ENCODE data around the gene PLCD3.
"Not testable (repeated sequence)": the region's sequence is repeated elsewhere in the genome, so short reads cannot be mapped to it uniquely, and the experiment has no call there.

Gene PLCD3

GRCh38 chr17:45131616-45132319 is 547 bp downstream of the PLCD3 start:
- DNase-seq = peak; percentile 34

DNA sequence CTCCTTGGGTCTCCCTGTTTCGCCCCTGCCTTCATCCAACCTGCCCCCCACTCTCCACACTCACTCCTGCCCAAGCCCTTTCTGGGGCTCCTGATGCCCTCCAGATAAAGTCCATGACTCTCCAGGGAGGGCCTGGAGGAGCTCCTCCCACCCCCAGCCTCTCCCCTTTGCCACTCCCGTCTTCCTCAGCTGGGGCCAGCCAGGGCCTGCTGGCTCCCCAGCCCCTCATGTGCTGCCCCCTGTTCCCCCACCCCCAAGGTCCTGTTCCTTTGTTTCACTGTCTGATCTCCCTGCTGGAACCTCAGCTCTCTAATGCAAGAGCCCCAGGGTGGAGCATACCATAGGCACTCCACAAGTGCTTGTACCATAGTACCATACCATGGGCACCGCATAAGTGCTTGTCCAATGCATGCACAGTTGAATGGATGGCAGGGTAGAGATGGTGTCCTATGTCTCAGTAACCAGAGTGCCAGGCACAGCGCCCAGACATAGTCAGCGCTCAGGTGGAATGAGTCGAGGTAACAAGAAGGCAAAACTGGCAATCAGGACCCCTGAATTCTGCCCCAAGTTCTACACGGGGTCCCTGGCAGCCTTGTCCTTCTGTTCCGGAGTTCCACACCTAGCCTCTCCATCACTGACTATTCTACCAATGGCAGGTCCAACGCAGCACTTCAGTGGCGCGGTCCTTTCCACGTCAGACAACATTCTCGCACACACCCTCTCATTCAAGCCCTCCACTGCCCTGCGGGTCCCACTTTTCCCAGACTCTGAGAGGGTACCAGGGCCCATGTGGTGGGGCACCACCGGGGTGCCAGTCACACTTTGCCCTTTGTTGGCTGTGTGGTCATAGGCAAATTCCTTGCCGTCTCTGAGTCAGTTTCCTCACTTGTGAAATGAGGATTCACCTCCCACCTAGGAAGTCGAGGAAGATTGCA is 1.4 kb downstream of the PLCD3 start:
- DNase-seq = no peak

DNA sequence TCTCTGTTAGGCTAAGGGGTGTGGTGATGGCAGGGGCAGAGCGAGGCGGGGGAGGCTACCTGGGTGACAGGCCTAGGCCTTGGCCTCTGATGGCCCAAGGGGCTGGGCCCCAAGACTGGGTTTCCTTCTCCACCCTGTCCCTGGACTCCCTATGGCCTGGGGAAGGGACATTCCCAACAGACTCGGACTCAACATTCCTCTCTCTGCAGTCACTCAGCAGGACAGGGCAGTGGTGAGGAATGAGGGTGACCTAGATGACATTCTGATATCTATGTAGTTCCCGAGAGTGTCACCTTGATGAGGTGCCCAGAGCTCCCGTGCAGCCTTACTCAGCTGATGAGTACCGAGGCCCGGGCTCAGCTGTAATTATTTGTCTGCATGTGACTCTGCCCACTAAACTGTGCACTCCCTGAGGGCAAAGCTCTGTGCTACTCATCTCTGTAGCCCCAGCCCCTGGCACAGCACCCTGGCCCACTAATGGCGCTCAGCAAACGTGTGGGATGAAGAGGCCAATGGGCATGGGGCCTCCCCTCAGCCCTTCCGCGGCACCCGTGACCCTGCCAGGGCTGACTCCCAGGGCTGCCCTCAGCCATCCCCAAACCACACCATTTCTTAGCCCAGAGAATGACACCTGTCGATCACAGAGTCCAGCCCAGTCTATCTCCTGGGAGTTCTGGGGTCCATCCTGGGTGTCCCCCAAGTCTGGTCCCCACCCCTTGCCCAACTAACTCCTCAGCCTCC is 2.2 kb downstream of the PLCD3 start:
- DNase-seq = no peak

- no peak for DNase-seq
Measured at GRCh38 chr17:45129426-45129939, 2.8 kb downstream of the PLCD3 start.

GRCh38 chr17:45128989-45129388 is 3.3 kb downstream of the PLCD3 start:
- DNase-seq = no peak

DNA sequence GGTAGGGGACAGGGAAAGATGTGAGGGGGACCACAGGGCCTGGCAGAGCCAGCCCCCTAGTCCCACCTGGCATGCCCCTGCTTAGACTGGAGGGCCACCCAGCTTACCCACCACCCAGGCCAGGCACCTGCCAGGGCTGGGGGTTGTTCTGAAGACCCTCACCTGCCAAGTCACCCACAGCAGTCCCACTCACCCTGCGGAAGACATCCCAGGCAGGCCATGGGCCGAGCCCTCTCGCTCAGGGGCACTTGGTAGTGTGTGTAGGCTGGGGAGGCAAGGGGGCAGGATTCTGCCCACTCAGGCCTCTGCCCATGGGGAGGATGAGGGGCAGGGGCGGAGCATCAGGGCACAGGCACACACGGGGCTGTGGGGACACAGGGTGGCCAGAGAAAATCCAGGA is 4.0 kb downstream of the PLCD3 start:
- no peak for DNase-seq

- no peak for DNase-seq
Measured at GRCh38 chr17:45127548-45128300, 4.6 kb downstream of the PLCD3 start.

DNA sequence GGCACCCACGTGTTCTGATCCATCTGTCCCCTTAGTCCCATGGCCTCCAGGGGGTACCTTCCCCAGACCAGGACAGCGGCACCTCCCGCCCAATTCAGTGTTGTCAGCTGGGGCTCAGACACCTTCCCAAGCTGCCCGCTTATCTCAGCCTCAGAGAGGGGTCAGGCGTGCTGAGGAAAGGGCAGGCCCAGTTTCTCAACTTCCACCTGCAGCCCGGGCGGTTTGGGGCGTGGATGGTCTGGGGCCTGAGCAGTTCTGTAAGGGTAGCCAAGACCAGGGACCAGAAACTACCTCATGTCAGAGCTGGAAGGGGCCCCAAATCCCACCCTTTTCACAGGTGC is 5.1 kb downstream of the PLCD3 start:
- DNase-seq = no peak

DNA sequence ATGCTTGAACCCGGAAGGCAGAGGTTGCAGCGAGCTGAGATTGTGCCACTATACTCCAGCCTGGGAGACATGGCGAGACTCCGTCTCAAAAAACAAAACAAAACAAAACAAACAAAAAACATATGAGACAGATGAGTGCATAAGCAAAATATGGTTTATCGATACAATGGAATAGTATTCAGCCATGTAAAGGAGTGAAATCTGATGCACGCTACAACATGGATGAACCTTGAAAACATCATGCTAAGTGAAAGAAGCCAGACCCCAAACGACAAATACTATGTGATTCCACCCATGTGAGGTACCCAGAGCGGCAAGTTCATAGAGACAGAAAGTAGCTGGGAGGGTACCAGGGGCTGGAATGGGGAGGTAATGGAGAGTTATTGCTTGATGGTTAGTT is 6.8 kb downstream of the PLCD3 start:
- no peak for DNase-seq

- not testable (repeated sequence) for DNase-seq
Measured at GRCh38 chr17:45124797-45125122, 7.6 kb downstream of the PLCD3 start.

DNA sequence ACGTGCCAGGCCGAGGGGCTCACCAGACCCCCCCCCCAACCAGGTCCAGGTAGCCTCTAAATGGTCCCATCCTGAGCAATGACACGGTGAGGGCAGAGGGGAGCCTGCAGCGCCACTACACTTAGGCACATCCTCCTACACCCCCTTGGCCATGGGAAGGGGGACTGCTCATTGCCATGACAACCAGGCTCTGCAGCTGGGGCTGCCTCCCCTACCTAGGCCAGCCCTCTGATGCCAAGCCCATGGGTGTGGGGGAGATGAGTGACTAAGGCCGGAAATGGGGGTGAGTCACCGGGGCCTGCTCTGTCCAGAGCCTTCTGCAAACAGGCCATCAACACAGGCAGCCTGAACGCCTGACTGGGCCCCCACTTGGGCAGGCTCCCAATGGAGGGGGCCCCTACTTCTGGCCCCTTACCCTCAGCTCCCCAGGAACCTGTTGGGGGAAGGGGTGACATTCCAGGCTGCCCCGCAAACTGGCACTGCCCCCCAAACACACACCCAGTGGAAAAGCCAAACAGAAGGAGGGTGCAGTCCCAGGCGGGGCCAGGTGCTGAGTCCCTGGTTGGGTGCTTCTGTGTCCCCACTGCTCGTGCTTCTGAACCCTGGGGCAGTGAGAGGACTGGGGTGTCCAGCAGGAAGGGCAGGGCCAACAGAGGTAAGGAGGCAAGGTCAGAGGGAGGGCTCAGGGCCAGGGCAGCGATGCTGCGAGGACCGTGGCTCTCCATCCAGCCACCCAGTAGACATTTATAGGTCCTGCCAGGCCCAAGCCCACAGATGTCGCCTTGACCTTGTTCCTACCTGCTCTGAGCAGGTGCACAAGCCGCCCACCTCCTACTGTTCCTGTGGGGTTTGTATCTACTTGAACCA is 8.2 kb downstream of the PLCD3 start:
- no peak for DNase-seq

- no peak for DNase-seq
Measured at GRCh38 chr17:45123076-45123770, 9.1 kb downstream of the PLCD3 start.

GRCh38 chr17:45121055-45121454 is 11.3 kb downstream of the PLCD3 start:
- no peak for DNase-seq

DNA sequence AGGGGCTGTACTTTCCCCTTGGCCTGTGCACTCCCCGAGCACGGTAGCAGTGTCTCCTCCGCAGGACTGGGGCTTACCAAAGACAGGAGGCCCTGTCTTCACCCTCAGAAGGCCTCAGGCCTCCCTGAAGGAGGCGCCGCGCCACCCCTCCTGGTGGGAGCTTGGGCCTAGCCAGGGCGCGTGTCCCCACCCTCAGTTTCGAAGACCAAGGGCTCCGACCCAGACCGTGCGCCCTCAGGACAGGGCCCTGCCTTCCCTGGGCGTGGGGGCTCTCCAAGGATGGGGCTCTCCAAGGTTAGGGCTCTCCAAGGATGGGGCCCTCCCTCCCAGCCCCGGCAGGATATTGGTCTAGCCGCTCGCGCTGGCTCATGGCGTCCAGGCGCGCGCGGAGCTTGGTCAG is 11.8 kb downstream of the PLCD3 start:
- DNase-seq = no peak

GRCh38 chr17:45119964-45120363 is 12.4 kb downstream of the PLCD3 start:
- DNase-seq = no peak

DNA sequence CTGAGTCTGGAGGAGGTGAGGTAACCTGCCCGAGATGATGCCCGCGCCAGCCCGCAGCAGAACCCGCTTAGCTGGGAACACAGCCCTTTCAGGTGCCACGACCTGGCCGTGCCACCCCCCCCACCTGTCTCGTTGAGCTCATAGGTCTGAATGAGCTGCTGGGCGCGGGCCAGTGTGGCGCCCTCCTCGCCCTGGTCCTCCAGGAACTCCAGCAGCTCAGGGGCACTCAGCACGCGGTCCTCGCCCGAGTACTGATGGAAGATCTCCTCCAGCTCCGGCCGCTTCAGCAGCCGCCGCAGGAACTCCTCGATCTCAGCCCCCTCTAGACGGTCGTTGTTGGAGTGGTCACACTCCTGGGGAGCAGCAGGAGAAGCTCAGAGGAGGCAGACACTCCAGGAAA is 13.6 kb downstream of the PLCD3 start:
- DNase-seq = no peak

- no peak for DNase-seq
Measured at GRCh38 chr17:45117848-45118646, 14.3 kb downstream of the PLCD3 start.

- DNase-seq = no peak
Measured at GRCh38 chr17:45117334-45117733, 15.0 kb downstream of the PLCD3 start.

GRCh38 chr17:45116434-45117016 is 15.8 kb downstream of the PLCD3 start:
- no peak for DNase-seq

DNA sequence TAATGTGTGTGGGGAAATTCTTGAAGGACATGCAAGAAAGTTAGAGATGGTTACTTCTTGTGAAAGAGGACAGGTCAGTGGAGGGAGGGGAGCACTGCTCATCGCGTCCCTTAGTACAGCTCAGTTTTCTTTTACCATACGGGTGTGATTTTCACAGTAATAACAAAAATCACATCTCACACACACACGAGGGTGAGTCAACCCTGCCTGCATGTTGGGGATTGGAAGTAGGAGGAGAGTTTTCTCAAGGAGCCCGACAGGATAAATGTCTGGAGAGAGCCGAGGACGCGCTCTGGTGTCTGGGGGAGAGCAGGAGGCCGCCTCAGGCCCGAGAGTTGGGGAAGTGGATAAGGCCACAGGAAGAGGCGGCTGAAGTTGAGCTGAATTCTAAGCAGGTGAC is 16.4 kb downstream of the PLCD3 start:
- DNase-seq = no peak

All from NCI-H1092 (cell line).